ENCODE results near the gene CT45A10. TPM values are rescaled to one million over a fixed set of nuclear protein-coding genes. Genes with fewer than 3 reads are reported as not detected.
A peak's percentile ranks its signal among the peaks of the same experiment; 100 is the strongest.
"Not testable (repeated sequence)": the region's sequence is repeated elsewhere in the genome, so short reads cannot be mapped to it uniquely, and the experiment has no call there.

CT45A10 gene, protein sequence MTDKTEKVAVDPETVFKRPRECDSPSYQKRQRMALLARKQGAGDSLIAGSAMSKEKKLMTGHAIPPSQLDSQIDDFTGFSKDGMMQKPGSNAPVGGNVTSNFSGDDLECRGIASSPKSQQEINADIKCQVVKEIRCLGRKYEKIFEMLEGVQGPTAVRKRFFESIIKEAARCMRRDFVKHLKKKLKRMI
- not detected for total RNA-seq

DNA sequence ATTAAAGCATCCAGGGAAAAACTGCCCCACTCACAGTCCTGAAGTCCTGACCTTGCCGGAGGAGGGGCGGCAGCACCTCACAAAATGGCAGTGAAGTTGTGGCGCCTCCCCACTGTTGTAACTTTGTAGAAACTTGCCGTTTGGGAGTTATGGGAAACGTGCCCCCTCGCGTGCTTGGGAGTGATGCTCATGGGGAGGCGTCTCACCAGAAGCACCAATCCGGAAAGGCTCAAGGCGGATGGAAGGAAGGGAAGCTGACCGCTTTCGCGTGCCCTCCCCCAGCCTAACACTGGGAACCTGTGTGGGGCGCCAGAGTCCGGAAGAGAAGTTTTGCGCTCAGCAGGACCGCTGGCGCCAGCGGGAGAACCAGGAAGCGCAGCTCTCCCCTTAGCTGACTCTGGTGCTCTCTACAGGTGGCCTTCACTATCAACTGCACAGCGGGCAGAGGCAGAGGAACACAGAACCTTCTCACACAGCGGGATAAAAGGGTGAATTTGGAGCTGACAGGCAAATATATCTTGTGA, at the start of gene CT45A10, which contains the start of gene SAGE1:
Gene CT45A10 (minus strand): TSS at position 151 of the 524 bp plus-strand sequence. CDS start 8,100 bp downstream, outside the sequence.
Gene SAGE1 (plus strand): TSS at position 423 of the 524 bp plus-strand sequence. CDS start 2,527 bp downstream, outside the sequence.
- Histone ChIP-seq H3K27ac (no peak within 1 kb of the TSS), H3K27me3 (no peaks in the 10 kb centered on the region), H3K4me3 (no peak within 1 kb of the TSS), H3K9me3 (no peaks in the 10 kb centered on the region), H3K4me1 (no peaks in the 10 kb centered on the region), H3K36me3 (no peaks in the 10 kb centered on the region)
- DNase-seq (ENCODE audit: low spot score), result no peak
- TF ChIP-seq, protein P1, sequence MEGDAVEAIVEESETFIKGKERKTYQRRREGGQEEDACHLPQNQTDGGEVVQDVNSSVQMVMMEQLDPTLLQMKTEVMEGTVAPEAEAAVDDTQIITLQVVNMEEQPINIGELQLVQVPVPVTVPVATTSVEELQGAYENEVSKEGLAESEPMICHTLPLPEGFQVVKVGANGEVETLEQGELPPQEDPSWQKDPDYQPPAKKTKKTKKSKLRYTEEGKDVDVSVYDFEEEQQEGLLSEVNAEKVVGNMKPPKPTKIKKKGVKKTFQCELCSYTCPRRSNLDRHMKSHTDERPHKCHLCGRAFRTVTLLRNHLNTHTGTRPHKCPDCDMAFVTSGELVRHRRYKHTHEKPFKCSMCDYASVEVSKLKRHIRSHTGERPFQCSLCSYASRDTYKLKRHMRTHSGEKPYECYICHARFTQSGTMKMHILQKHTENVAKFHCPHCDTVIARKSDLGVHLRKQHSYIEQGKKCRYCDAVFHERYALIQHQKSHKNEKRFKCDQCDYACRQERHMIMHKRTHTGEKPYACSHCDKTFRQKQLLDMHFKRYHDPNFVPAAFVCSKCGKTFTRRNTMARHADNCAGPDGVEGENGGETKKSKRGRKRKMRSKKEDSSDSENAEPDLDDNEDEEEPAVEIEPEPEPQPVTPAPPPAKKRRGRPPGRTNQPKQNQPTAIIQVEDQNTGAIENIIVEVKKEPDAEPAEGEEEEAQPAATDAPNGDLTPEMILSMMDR (IDR thresholded peaks at IDR 0.05), result no peak

DNA sequence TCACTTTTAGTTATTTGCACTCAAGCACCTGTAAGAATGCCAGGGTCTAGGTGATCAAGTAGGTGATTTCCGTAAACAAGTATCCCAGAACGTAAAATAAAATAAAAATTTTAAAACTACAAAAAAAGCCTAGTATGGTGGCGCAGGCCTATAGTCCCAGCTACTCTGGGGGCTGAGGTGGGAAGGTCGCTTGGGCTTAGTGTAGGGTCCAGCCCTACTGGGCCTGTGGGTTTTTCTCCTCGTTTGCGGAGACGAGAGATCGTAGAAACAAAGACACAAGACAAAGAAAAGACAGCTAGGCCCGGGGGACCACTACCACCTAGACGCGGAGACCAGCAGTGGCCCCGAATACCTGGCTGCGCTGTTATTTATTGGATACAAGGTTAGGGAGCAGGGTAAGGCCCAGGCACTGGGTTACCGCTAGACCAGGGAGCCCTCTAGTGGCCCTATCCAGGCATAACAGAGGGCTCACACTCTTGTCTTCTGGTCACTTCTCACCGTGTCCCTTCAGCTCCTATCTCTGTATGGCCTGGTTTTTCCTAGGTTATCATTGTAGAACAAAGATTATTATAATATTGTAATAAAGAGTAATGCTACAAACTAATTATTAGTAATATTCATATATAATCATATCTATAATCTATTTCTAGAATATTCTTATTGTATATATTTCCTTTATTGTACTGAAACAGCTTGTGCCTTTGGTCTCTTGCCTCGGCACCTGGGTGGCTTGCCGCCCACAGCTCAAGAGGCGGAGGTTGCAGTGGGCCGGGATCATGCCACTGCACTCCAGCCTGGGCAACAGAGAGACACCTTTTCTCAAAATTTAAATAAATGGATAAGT, 38.6 kb upstream of the CT45A10 start:
- no peaks in the 10 kb centered on the region for H3K9me3 ChIP-seq
- no peak for DNase-seq (ENCODE audit: low spot score)
- no peak overlapping the region for H3K27ac ChIP-seq
- no peaks in the 10 kb centered on the region for H3K4me1 ChIP-seq
- TF ChIP-seq, protein P1 (IDR thresholded peaks at IDR 0.05), result peak; percentile 47 to 73
- H3K27me3 ChIP-seq, result no peaks in the 10 kb centered on the region
- H3K36me3 ChIP-seq, result no peaks in the 10 kb centered on the region
- H3K4me3 ChIP-seq, result no peak overlapping the region

DNA sequence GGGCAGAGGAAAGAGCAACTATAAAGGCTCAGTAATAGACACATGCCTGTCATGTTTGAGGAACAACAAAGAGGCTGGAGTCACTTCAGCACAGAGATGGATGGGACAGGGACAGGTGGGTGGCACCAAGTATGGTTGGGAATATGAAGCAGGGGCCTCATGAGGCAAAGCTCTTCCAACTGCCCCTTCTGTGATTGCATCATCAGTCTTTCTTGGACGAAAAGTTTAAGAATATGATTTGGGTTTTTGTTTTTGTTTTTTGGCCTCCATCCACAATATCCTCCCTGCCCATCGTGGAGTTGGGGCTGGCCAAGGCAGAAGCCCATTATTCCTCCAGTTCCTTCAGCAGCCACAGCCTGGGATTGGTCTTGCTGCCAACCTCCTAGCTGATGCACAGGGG, 34.7 kb upstream of the CT45A10 start:
- Histone ChIP-seq H3K36me3 (no peaks in the 10 kb centered on the region), H3K27ac (no peak overlapping the region), H3K27me3 (no peaks in the 10 kb centered on the region), H3K4me3 (no peak overlapping the region), H3K4me1 (no peaks in the 10 kb centered on the region), H3K9me3 (no peaks in the 10 kb centered on the region)
- TF ChIP-seq, protein P1 (IDR thresholded peaks at IDR 0.05), result no peak
- no peak for DNase-seq (ENCODE audit: low spot score)

DNA sequence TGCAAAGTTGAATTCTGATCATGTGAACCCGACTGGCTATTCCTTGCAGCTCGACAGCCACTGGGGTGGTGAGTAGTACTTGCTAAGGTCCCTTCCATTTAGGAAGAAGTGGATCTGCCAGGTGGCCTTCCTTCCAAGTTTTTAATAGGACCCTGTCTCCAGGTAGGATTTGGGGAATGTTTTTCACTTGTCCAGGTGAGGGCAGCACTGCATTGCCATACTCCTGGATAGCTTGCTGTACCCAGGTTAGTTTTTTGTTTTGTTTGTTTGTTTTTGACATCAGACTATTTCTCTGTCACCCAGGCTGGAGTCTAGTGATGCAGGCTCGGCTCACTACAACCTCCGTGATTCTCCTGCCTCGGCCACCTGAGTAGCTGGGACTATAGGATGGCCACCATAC, 30.1 kb upstream of the CT45A10 start:
- no peaks in the 10 kb centered on the region for H3K9me3 ChIP-seq
- H3K36me3 ChIP-seq, result no peaks in the 10 kb centered on the region
- H3K4me3 ChIP-seq, result no peak overlapping the region
- no peak for DNase-seq (ENCODE audit: low spot score)
- H3K4me1 ChIP-seq, result no peaks in the 10 kb centered on the region
- TF ChIP-seq, protein P1 (IDR thresholded peaks at IDR 0.05), result no peak
- no peak overlapping the region for H3K27ac ChIP-seq
- no peaks in the 10 kb centered on the region for H3K27me3 ChIP-seq

DNA sequence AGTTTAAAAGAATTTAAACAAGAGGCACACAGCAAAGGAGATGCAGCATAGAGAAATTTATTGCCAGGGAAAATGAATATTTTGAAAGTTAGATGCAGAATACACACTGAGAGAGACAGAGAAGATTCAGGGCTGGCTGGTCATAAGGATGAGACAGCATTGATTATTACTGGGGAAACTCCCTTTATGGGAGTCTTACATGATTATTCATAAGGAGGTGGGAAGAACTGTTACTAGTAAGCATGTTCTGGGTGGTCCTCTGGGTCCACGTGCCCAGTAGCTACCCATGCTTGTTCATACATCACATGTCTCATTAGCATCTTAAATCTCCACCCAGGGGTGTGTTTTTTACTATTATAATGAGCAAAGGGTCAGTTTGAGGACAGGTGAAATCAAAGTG, 27.3 kb upstream of the CT45A10 start:
- H3K27ac ChIP-seq; H3K27me3 ChIP-seq; DNase-seq (ENCODE audit: low spot score); H3K4me3 ChIP-seq; H3K4me1 ChIP-seq; H3K36me3 ChIP-seq; H3K9me3 ChIP-seq: not testable (repeated sequence)

DNA sequence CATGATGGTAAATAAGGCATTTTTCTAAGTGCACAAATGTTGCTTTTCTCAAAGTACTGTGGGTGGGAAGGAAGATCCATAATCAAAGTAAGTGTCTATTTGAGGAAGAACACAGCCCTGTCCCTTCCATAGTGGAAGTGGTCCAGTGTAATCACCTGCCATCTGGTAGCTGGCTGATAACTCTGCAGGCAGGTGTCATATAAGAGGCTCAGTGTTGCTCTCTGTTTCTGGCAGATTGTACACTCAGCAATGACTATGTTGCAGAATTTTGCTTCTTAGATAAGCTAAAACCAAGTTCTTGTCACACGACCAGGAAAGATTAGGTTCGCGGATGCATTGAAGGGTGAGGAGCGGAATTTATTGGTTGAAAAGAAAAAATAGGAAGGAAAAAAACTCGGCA, 21.2 kb upstream of the CT45A10 start:
- no peak for DNase-seq (ENCODE audit: low spot score)
- no peak overlapping the region for H3K4me3 ChIP-seq
- TF ChIP-seq, protein P1 (IDR thresholded peaks at IDR 0.05), result no peak
- H3K27me3 ChIP-seq, result no peaks in the 10 kb centered on the region
- H3K27ac ChIP-seq, result no peak overlapping the region
- no peaks in the 10 kb centered on the region for H3K36me3 ChIP-seq
- H3K9me3 ChIP-seq, result no peaks in the 10 kb centered on the region
- H3K4me1 ChIP-seq, result no peaks in the 10 kb centered on the region

Measured in right atrium auricular region (tissue), 2 donors.